ENCODE measurements around the gene CYLD. TPM values are rescaled to one million over a fixed set of nuclear protein-coding genes. Genes with fewer than 3 reads are reported as not detected.

CYLD gene
- total and polyA plus RNA-seq, 2 donors (not counting 3 experiments of a cell fraction or from before 2014, with no cell fraction given) = 7.4 to 21.5 TPM

DNA sequence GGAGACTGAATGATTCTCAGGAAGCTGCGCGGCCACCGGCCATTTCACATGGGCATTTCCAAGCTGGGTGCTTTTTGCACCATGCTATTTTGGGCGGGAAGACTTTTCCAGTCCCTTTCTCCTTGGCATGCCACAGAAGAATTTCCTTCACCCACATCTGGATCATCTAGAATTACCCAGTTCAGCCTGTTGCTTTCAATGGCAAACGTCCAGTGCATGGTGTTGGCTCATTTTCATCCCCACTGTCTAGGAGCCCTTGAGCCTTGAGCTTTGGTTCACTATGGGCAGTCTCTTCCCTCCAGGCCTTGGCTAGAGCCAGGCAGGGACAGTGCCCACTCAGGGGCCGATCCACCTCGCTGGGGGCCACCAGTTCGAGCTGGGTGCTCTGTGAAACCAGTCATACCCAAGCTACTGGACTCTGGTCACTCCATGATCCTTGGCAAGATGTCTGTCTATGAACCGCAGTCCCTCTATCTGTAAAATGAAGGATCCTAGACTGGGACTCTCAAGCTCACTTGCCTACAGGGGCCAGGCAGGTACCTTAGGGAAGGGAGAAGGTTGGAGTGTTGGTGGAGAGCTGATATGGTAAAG lies 71.1 kb downstream of the CYLD start:
- Histone ChIP-seq H4K20me1 (replicated peaks; ENCODE audit: control insufficient read depth, extremely low read depth, insufficient read depth, low read length) (no peaks in the 10 kb centered on the region), H3K36me3 (ENCODE audit: control insufficient read depth in 2 of 2, extremely low read depth in 1 of 2, insufficient read depth in 2 of 2, low read length in 2 of 2) (no peaks in the 10 kb centered on the region), H3K9me1 (replicated peaks; ENCODE audit: control insufficient read depth, extremely low read depth, insufficient read depth, low read length) (no peaks in the 10 kb centered on the region), H3K27me3 (ENCODE audit: control insufficient read depth in 2 of 2, insufficient read depth in 2 of 2, low read length in 2 of 2) (no peaks in the 10 kb centered on the region), H3K4me3 (replicated peaks in 1 of 3; ENCODE audit: insufficient read depth in 1 of 3, low read depth in 1 of 3, low read length in 3 of 3) (no peak overlapping the region), H3K9me3 (replicated peaks; ENCODE audit: control insufficient read depth, insufficient read depth, low read length) (no peaks in the 10 kb centered on the region), H3K79me2 (ENCODE audit: control insufficient read depth, insufficient read depth, low read length) (no peaks in the 10 kb centered on the region), H3K9ac (replicated peaks; ENCODE audit: extremely low read depth, insufficient read depth, low read length) (no peak overlapping the region), H3K4me1 (ENCODE audit: control insufficient read depth, extremely low read depth, insufficient read depth, low read length) (no peaks in the 10 kb centered on the region), H3K27ac (ENCODE audit: insufficient read depth, low read depth, low read length) (no peak overlapping the region), H3K4me2 (ENCODE audit: insufficient read depth, low read length) (no peak overlapping the region), H2AFZ (ENCODE audit: low read depth, low read length) (no peak overlapping the region)
- no peak for DNase-seq (ENCODE audit: low read depth, low spot score)
- FAIRE-seq = no peak
- ChIA-PET CTCF (interaction anchor here (1.0 kb wide), 1 partner anchor 458 kb away, joined by 3 read pairs; no protein-coding TSS in a partner anchor), POLR2A (no interaction called here)
- intact Hi-C loops (cut with micrococcal nuclease) = no loop called here
- TF ChIP-seq GATA2 (IDR thresholded peaks at IDR 0.05; ENCODE audit: insufficient read depth, insufficient read length, low read depth, low read length) = no peak
- no peak for TF ChIP-seq CTCF (IDR thresholded peaks at IDR 0.05; ENCODE audit: extremely low read depth in 1 of 2, insufficient read depth in 1 of 2, low read depth in 1 of 2, low read length in 2 of 2)
- no peak for TF ChIP-seq POLR2AphosphoS5 (IDR thresholded peaks at IDR 0.05; ENCODE audit: insufficient read depth, low read depth, low read length)
- no peak for TF ChIP-seq FOS (IDR thresholded peaks at IDR 0.05; ENCODE audit: borderline replicate concordance, insufficient read depth, low read length)
- TF ChIP-seq, protein P1, sequence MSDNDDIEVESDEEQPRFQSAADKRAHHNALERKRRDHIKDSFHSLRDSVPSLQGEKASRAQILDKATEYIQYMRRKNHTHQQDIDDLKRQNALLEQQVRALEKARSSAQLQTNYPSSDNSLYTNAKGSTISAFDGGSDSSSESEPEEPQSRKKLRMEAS (IDR thresholded peaks at IDR 0.05; ENCODE audit: insufficient read depth, insufficient read length) = no peak
- no peak for TF ChIP-seq EZH2 (IDR thresholded peaks at IDR 0.05; ENCODE audit: borderline replicate concordance, low read depth, low read length, severe bottlenecking)
- no peak for TF ChIP-seq POLR2A (IDR thresholded peaks at IDR 0.05; ENCODE audit: low read depth, low read length)
- no peak for TF ChIP-seq JUN (IDR thresholded peaks at IDR 0.05; ENCODE audit: borderline replicate concordance, insufficient read depth, insufficient read length, low read depth)
- TF ChIP-seq MYC (IDR thresholded peaks at IDR 0.05; ENCODE audit: low read depth, low read length) = no peak
- BruUV-seq (replicated peaks) = no TSS peak
- dilution Hi-C loops (cut with MboI; ENCODE audit: extremely low pct_ligation_motif_present, low sequenced_read_pairs) = no loop called here

All from endothelial cell of umbilical vein (primary cell).